ENCODE measurements around the gene MYO1D.

The MYO1D gene

GRCh38 chr17:32445074-32445415 is 431.9 kb downstream of the MYO1D start:
- no peak for DNase-seq

- DNase-seq: peak; percentile 100
These were observed 432.4 kb downstream of the MYO1D start, which contains the start of gene PSMD11 for GRCh38 chr17:32444301-32445073. TSS of gene PSMD11 (plus strand) at chr17:32444510. CDS start at chr17:32444524, 14 bp downstream.

- DNase-seq: no peak
These were observed 433.1 kb downstream of the MYO1D start for GRCh38 chr17:32443827-32444300.

Data from activated CD8-positive, alpha-beta memory T cell treated with anti-CD3 and anti-CD28 coated beads for 24 hours (primary cell).